ENCODE results near the gene KRTAP24-1. TPM values are rescaled to one million over a fixed set of nuclear protein-coding genes. Genes with fewer than 3 reads are reported as not detected.

KRTAP24-1 gene
- polyA plus RNA-seq, 1 experiment: not detected

- CTCF ChIA-PET: no interaction called here
- TF ChIP-seq CTCF (IDR thresholded peaks at IDR 0.05; ENCODE audit: insufficient read depth, low read depth, low read length): no peak
Measured at GRCh38 chr21:30251781-30252180, 31.0 kb downstream of the KRTAP24-1 start.

GRCh38 chr21:30249936-30250335 is 32.8 kb downstream of the KRTAP24-1 start:
- no peak for DNase-seq (ENCODE audit: low read depth)
- ChIA-PET CTCF (no interaction called here), POLR2A (no interaction called here)
- no peak for TF ChIP-seq CTCF (IDR thresholded peaks at IDR 0.05; ENCODE audit: insufficient read depth, low read depth, low read length)
- Histone ChIP-seq H3K27me3 (ENCODE audit: control insufficient read depth, insufficient read depth, low read length) (no peaks in the 10 kb centered on the region), H3K36me3 (ENCODE audit: control insufficient read depth, insufficient read depth, low read length) (no peaks in the 10 kb centered on the region), H3K4me3 (ENCODE audit: low read depth, low read length) (no peak overlapping the region)

More at GRCh38 chr21:30251781-30252180, 31.0 kb downstream of the KRTAP24-1 start:
- Histone ChIP-seq H3K4me3 (ENCODE audit: low read depth, low read length) (no peak overlapping the region), H3K27me3 (ENCODE audit: control insufficient read depth, insufficient read depth, low read length) (no peaks in the 10 kb centered on the region), H3K36me3 (ENCODE audit: control insufficient read depth, insufficient read depth, low read length) (no peaks in the 10 kb centered on the region)
- DNase-seq (ENCODE audit: low read depth): no peak
- POLR2A ChIA-PET: no interaction called here

- no peaks in the 10 kb centered on the region for H3K27me3 ChIP-seq (ENCODE audit: control insufficient read depth, insufficient read depth, low read length)
- no peaks in the 10 kb centered on the region for H3K36me3 ChIP-seq (ENCODE audit: control insufficient read depth, insufficient read depth, low read length)
- H3K4me3 ChIP-seq (ENCODE audit: low read depth, low read length): no peak overlapping the region
- no peak for TF ChIP-seq CTCF (IDR thresholded peaks at IDR 0.05; ENCODE audit: insufficient read depth, low read depth, low read length)
- ChIA-PET POLR2A (no interaction called here), CTCF (no interaction called here)
- no peak for DNase-seq (ENCODE audit: low read depth)
Measured at GRCh38 chr21:30248844-30249243, 33.9 kb downstream of the KRTAP24-1 start.

GRCh38 chr21:30245061-30245460 is 37.7 kb downstream of the KRTAP24-1 start:
- H3K27me3 ChIP-seq (ENCODE audit: control insufficient read depth, insufficient read depth, low read length): no peaks in the 10 kb centered on the region
- H3K4me3 ChIP-seq (ENCODE audit: low read depth, low read length): no peak overlapping the region
- CTCF ChIA-PET: no interaction called here
- no peak for DNase-seq (ENCODE audit: low read depth)
- no peaks in the 10 kb centered on the region for H3K36me3 ChIP-seq (ENCODE audit: control insufficient read depth, insufficient read depth, low read length)
- POLR2A ChIA-PET: no interaction called here
- no peak for TF ChIP-seq CTCF (IDR thresholded peaks at IDR 0.05; ENCODE audit: insufficient read depth, low read depth, low read length)

GRCh38 chr21:30243691-30244090 is 39.1 kb downstream of the KRTAP24-1 start:
- Histone ChIP-seq H3K27me3 (ENCODE audit: control insufficient read depth, insufficient read depth, low read length) (no peaks in the 10 kb centered on the region), H3K36me3 (ENCODE audit: control insufficient read depth, insufficient read depth, low read length) (no peaks in the 10 kb centered on the region), H3K4me3 (ENCODE audit: low read depth, low read length) (no peak overlapping the region)
- no peak for DNase-seq (ENCODE audit: low read depth)
- no peak for TF ChIP-seq CTCF (IDR thresholded peaks at IDR 0.05; ENCODE audit: insufficient read depth, low read depth, low read length)
- CTCF ChIA-PET: interaction anchor here (1.1 to 1.4 kb wide), 2 partner anchors 8 to 200 kb away, joined by 3 to 4 read pairs; no protein-coding TSS in a partner anchor
- POLR2A ChIA-PET: no interaction called here
